Measurements from ENCODE around the gene C1orf185.
"Not testable (repeated sequence)": the region's sequence is repeated elsewhere in the genome, so short reads cannot be mapped to it uniquely, and the experiment has no call there.

The C1orf185 gene

DNA sequence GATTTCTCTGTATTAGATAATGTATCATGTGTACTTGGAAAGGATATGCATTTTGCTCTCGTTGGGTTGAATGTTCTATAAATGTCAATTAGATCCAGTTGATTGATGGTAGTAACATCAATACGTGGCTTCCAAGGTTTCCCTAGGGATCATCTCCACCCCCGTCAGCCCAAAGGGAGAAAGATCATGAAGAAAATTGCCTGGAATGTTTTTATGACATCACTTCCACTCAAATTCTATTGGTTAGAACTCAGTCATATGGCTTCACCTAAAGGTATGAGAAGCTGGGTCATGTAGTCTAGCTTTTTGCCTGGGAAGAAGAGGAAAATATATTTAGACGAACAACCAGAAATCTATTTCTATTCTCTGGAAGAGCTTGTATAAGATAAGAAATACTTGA lies at the start of gene C1orf185:
Gene C1orf185 (plus strand): TSS at position 253 of the 400 bp plus-strand sequence. CDS start 6 bp downstream, at position 259.
- DNase-seq (ENCODE audit: low spot score): no peak

GRCh38 chr1:51058858-51059257 lies 43.2 kb upstream of the C1orf185 start:
- DNase-seq (ENCODE audit: low spot score): no peak

DNA sequence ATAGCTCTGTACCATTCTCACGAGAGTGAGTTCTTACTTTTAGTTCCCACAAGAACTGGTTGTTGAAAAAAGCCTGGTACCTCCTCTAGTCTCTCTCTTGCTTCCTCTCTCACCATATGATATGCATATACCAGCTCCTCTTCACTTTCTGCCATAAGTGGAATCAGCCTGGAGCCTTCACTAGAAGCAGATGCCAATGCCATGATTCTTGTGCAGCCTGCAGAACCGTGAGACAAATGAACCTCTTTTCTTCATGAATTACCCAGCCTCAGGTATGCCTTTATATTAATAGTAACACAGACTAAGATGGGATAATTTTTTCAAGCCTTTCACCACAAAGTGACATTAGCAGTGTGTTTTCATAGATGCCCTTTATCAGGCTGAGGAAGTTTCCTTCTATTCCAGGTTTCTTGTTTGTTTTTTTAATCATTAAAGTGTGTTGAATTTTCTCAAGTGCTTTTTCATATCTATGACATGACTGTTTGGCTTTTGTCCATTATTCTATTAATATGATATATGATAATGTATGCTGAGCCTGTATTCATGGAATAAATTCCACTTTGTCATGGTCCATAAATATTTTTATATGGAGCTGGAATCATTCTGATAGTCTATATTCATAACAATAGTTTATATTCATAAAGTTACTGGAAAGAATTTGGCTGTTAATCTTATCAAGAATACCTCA lies 40.7 kb upstream of the C1orf185 start:
- DNase-seq (ENCODE audit: low spot score): no peak

DNA sequence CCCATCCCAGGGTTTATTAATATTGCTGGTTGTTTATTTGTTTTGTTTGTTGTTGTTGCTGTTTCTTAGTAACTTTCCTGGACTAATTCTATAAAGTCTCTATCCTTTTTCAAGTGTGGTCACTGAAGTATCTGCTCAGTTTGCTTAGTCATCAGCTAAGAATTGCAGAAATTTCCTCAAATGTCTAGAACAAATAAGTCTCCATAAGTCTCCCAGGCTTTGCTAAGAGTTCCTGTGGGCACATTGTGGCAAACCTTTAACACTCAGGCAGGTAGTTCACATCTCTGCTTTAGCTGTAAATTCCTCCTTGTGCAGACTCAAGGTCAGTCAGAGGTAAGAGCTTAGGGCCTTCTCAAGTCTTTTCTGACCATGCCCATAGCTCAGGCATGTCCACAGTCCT lies 38.9 kb upstream of the C1orf185 start:
- no peak for DNase-seq (ENCODE audit: low spot score)

- DNase-seq (ENCODE audit: low spot score): no peak
These were observed 32.0 kb upstream of the C1orf185 start for GRCh38 chr1:51070011-51070410.

GRCh38 chr1:51070640-51071039 lies 31.4 kb upstream of the C1orf185 start:
- DNase-seq (ENCODE audit: low spot score): no peak

GRCh38 chr1:51071291-51072042 lies 30.6 kb upstream of the C1orf185 start:
- no peak for DNase-seq (ENCODE audit: low spot score)

DNA sequence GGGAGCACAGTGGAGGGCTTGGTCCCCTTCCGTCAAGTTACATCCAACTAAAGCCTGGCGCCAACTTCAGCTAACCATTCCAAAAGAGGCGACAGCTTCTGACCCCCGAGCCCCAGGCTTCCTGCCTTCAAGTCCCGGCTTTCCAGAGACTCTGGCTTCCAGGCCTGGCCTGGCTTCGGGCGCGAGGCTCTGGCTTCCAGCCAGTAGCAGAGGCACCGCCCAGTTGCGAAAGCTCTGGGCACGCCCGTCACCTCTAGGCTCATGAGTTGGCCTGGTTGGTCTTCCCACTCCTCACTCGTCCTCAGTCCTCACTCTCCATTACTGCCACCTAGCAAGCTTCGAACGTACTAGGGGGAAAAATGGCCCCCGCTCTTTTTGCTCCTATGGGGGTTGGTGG lies 30.0 kb upstream of the C1orf185 start:
- no peak for DNase-seq (ENCODE audit: low spot score)

DNA sequence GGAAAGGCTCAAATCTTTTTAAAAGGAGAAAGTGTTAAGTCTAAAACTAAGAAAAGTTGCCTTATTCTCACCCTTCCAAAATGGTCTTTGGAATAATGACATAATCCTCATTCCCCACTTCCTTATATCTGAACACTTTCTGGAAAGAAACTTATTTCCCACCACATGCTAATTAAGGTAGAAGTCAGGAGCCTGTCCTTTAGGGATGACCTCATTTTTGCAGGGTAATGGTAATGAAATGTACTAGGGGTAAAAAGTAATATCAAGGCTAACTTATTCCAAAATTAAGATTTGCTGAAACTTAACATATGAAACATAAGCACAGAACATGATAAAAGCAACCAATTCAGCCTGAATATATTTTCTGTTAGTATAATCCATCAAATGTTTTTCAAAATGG lies 29.4 kb upstream of the C1orf185 start:
- DNase-seq (ENCODE audit: low spot score): no peak

GRCh38 chr1:51073456-51073855 lies 28.6 kb upstream of the C1orf185 start:
- DNase-seq (ENCODE audit: low spot score): no peak

DNA sequence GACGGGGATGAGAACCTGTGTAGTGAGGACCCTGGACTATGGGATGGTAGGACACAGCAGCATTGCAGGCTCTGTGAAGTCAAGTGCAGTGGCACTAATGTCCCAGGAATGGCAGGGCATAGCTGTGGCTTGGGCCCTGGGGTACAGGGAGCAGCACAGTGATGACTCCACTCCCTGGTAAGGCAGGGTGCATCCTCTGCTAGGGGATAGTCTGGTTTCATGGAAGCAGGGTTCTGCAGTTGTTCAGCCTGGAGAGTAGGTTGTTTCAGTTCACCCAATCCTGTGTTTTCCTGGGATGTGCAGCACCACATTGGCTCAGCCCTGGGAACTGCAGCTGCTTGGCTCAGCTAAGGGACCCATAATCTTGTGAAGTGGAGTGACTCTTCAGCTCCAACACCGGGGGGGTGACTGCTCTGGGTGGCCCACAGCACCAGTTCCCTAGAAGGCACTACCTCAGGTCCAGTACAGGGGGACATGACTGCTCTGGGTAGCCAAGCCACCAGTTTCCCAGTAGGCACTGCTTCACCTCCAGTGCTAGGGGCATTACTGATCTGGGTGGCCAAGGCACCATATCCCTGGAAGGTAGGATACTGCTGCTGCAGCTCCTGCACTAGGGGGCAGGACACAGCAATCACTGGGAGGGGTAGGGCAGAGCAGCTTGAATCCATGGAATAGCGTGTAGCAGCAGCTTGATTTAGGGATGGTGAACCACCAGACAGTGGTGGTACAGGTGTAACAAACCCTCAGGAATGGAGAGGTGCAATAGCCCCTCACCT lies 15.3 kb upstream of the C1orf185 start:
- DNase-seq (ENCODE audit: low spot score): no peak

GRCh38 chr1:51088474-51088873 lies 13.6 kb upstream of the C1orf185 start:
- DNase-seq (ENCODE audit: low spot score): no peak

GRCh38 chr1:51093581-51093980 lies 8.4 kb upstream of the C1orf185 start:
- no peak for DNase-seq (ENCODE audit: low spot score)

DNA sequence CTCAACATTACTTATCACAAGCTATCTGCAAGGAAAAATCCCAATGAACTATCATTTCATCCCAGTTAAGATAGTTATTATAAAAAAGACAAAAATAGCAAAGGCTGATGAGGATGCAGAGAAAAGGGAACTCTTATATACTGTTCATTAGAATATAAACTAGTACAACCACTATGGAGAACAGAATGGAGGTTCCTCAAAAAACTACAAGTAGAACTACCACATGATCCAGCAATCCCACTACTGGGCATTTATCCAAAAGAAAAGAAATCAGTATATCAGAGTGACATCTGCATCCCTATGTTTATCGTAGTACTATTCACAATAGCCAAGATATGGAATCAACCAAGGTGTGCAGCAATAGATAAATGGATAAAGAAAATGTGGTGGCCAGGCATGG lies 4.9 kb upstream of the C1orf185 start:
- DNase-seq (ENCODE audit: low spot score): no peak

GRCh38 chr1:51100264-51100880 lies 1.7 kb upstream of the C1orf185 start:
- no peak for DNase-seq (ENCODE audit: low spot score)

- DNase-seq (ENCODE audit: low spot score): no peak
These were observed 12.1 kb downstream of the C1orf185 start for GRCh38 chr1:51114137-51114536.

DNA sequence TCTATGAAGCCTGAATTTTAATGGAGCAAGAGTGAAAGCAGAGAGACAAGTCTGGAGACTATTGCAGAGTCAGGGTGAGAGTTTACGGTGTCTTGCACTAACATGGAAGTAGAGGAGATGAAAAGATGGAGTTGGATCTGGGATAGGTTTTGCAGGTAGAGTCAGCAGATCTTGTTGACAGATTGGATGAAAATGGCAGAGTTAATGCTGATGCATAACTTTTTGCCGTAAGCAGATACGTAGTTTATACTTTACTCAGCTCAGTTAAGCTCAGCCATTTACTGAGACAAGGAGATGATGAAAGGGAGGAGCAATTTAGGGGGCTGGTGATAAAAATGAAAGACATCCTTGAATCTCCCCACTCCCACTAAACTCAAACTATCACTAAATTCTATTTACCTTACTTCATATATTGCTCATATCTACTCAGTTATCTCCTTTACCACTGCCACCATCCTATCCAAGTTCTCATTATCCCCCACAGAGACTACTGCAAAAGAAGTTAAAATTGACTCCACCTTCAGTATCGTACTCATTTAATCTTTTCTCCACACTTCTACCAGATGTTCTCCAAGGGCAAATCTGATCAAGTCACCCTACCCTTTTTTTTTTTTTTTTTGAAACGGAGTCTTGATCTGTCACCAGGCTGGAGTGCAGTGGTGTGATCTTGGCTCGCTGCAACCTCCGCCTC lies 13.8 kb downstream of the C1orf185 start:
- no peak for DNase-seq (ENCODE audit: low spot score)

DNA sequence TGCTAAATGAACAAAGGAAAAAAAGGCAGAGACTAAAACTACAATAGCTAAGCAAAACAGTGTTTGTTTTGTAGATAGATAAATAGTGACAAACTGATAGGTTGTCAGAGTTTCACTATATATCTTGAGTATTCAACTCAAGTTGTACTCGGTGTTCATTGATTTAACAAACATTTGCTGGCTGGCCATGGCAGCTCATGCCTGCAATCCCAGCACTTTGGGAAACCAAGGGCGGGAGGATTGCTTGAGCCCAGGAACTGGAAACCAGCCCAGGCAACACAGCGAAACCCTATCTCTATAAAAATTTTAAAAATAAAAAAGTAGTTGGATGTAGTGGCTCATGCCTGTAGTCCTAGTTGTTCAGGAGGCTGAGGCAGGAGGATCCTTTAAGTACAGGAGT lies 17.3 kb downstream of the C1orf185 start:
- DNase-seq (ENCODE audit: low spot score): no peak

DNA sequence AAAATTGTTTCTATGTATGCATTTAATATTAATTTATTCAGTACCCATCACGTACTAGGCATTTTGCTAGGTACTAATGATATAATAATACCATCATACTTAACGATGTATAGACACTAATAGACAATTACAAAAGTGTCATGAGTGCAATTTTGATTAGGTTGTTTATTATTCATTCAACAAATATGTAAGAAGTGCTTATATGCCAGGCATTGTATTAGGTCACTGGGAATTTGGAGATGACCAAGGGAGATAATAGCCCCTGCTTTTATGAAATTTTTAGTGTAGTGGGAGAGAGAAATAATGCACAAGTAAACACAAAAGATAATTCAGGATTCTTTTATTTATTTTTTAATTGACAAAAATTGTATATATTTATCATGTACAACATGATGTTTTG lies 18.6 kb downstream of the C1orf185 start:
- DNase-seq (ENCODE audit: low spot score): no peak

GRCh38 chr1:51127152-51127551 lies 25.1 kb downstream of the C1orf185 start:
- not testable (repeated sequence) for DNase-seq (ENCODE audit: low spot score)

GRCh38 chr1:51131185-51131584 lies 29.2 kb downstream of the C1orf185 start:
- no peak for DNase-seq (ENCODE audit: low spot score)

DNA sequence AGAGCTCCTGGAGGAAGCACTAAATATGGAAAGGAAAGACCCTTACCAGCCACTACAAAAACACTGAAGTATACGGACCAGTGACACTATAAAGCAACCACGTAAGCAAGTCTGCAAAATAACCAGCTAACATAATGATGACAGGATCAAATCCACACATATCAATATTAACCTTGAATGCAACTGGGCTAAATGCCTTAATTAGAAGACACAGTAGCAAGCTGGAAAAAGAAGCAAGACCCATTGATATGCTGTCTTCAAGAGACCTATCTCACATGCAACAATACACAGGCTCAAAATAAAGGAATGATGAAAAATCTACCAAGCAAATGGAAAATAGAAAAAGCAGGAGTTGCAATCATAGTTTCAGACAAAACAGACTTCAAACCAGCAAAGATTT lies 31.0 kb downstream of the C1orf185 start:
- DNase-seq (ENCODE audit: low spot score): no peak
